Hepatocyte (in vitro differentiated cells): ENCODE results near the gene SYTL3. TPM values are rescaled to one million over a fixed set of nuclear protein-coding genes. Genes with fewer than 3 reads are reported as not detected.

Source experiments
- DNase-seq: peaks from one replicate; pipeline ENCODE4 v3.0.0-alpha.2; 2016; ENCODE audit warnings: low spot score
- H2AFZ ChIP-seq: fragments of 200-600 bp; sonication (generic); 2 replicates; pipeline ENCODE4 v1.6.0; 2016; ENCODE audit warnings: antibody characterized with exemption, mild to moderate bottlenecking
- H3K27ac ChIP-seq: fragments of 200-600 bp; sonication (generic); 2 replicates; pipeline ENCODE4 v1.5.1; 2016; ENCODE audit warnings: mild to moderate bottlenecking
- H3K27me3 ChIP-seq: fragments of 200-600 bp; sonication (generic); 2 replicates; pipeline ENCODE4 v1.6.1; 2016
- H3K36me3 ChIP-seq: fragments of 200-600 bp; sonication (generic); replicated peaks from 2 replicates; pipeline ENCODE4 v1.5.1; 2016; ENCODE audit warnings: low read depth; ENCODE audit not compliant: insufficient read depth
- H3K4me1 ChIP-seq: fragments of 200-600 bp; sonication (generic); 2 replicates; pipeline ENCODE4 v1.5.1; 2016; ENCODE audit warnings: mild to moderate bottlenecking, moderate library complexity; ENCODE audit not compliant: insufficient read depth
- H3K4me2 ChIP-seq: fragments of 200-600 bp; sonication (generic); 2 replicates; pipeline ENCODE4 v1.6.0; 2016
- H3K4me3 ChIP-seq: fragments of 200-600 bp; sonication (generic); 2 replicates; pipeline ENCODE4 v1.5.1; 2016; ENCODE audit warnings: mild to moderate bottlenecking
- H3K79me2 ChIP-seq: fragments of 200-600 bp; sonication (generic); 2 replicates; pipeline ENCODE4 v1.6.0; 2017; ENCODE audit warnings: mild to moderate bottlenecking
- H3K9me2 ChIP-seq: fragments of 200-600 bp; sonication (generic); replicated peaks from 2 replicates; pipeline ENCODE4 v1.6.0; 2017; ENCODE audit warnings: mild to moderate bottlenecking; ENCODE audit not compliant: insufficient read depth
- H3K9me3 ChIP-seq: fragments of 200-600 bp; sonication (generic); 2 replicates; pipeline ENCODE4 v1.5.1; 2016; ENCODE audit warnings: low read depth, mild to moderate bottlenecking
- H4K20me1 ChIP-seq: fragments of 200-600 bp; sonication (generic); 2 replicates; pipeline ENCODE4 v1.6.0; 2016; ENCODE audit warnings: mild to moderate bottlenecking; ENCODE audit not compliant: insufficient read depth, poor library complexity, severe bottlenecking
- CTCF ChIP-seq: fragments of 200-600 bp; sonication (generic); IDR thresholded peaks from 2 replicates; pipeline ENCODE4 v1.5.1; 2016; ENCODE audit warnings: antibody characterized with exemption, mild to moderate bottlenecking; ENCODE audit not compliant: poor library complexity
- EZH2 ChIP-seq: fragments of 200-600 bp; sonication (generic); IDR thresholded peaks from 2 replicates; pipeline ENCODE4 v1.6.1; 2016; ENCODE audit warnings: antibody characterized with exemption, mild to moderate bottlenecking, borderline replicate concordance
- EZH2phosphoT487 ChIP-seq: fragments of 200-600 bp; sonication (generic); IDR thresholded peaks from one replicate; pipeline ENCODE4 v1.6.1; 2018; ENCODE audit warnings: antibody characterized with exemption, mild to moderate bottlenecking, low read depth, moderate library complexity; ENCODE audit not compliant: unreplicated experiment, severe bottlenecking
- WGBS: methylation state at CpG from one replicate; pipeline ENCODE4 v1.1.6; 2016; ENCODE audit warnings: low lambda C conversion rate; ENCODE audit errors: missing lambda C conversion rate; 5-methylcytosine and 5-hydroxymethylcytosine counted together
- polyA plus RNA-seq: library from polyadenylated mRNA; unstranded; fragments of >200 nt; fragmentation: Nextera tagmentation; extraction: Ambion mirVana; gene quantifications from 2 replicates; pipeline ENCODE4 v1.2.1, GENCODE V29; 2016
- total RNA-seq: library from RNA; depleted of rRNA; stranded (reverse); fragments of >200 nt; gene quantifications from 2 replicates; pipeline ENCODE4 v1.2.3, GENCODE V29; 2014

SYTL3 gene
- total and polyA plus RNA-seq, 2 experiments from 2014 or later = 1.4 to 1.5 TPM

DNA sequence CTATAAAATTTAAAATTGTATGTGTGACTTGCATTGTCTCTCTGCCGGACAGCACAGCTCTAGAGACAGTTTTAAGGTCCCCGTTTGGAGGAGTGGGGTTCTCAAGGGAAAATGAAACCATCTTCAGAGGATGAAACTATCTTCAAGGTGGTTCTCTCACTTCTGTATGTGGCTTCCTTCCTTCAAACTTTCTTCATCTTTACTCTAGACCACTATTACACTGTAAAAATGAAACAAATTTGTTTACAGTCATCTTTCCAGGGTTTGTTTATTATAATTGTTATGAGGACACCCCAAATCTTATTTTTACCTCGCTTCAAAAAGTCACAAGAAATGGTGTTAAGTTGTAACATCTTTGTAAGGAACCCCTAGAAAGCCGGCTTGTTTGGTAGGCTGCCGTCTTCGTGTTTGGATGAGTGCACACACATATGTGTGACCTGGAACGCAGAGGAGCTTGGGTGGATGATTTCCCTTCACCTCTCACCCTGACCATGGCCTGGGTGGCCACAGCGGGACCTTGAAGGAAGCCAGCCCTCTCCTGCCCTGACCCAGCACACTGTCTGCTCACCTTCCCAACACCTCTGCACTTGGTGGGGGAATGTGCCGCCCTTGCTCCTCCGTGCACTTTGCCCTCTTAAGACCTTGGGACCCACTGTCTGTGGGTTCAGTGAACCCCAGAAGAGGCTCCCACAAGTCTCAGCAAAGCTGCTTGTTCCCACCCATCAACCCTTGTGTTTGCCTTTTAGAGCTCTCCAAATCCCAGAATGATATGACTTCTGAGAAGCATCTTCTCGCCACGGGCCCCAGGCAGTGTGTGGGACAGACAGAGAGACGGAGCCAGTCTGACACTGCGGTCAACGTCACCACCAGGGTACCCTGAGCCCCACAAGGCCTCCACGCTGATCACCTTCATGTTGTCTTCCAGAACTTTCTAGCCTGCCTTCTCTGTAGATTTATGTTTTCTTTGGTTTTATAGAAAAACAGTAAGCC, 67.8 kb downstream of the SYTL3 start:
- TF ChIP-seq EZH2 (no peak), EZH2phosphoT487 (no peak), CTCF (no peak)
- peaks cover 21% of the 10 kb centered on the region for H3K4me1 ChIP-seq
- no peaks in the 10 kb centered on the region for H3K9me2 ChIP-seq
- no peak overlapping the region for H3K4me3 ChIP-seq
- H3K27me3 ChIP-seq = no peaks in the 10 kb centered on the region
- no peaks in the 10 kb centered on the region for H4K20me1 ChIP-seq
- H2AFZ ChIP-seq = no peak overlapping the region
- no peaks in the 10 kb centered on the region for H3K9me3 ChIP-seq
- peak overlapping the region; percentile 24 for H3K4me2 ChIP-seq
- DNase-seq = no peak
- H3K27ac ChIP-seq = peak overlapping the region; percentile 80
- WGBS = 92% methylated on average over 16 of the region's 16 CpGs
- H3K79me2 ChIP-seq = no peaks in the 10 kb centered on the region
- no peaks in the 10 kb centered on the region for H3K36me3 ChIP-seq

DNA sequence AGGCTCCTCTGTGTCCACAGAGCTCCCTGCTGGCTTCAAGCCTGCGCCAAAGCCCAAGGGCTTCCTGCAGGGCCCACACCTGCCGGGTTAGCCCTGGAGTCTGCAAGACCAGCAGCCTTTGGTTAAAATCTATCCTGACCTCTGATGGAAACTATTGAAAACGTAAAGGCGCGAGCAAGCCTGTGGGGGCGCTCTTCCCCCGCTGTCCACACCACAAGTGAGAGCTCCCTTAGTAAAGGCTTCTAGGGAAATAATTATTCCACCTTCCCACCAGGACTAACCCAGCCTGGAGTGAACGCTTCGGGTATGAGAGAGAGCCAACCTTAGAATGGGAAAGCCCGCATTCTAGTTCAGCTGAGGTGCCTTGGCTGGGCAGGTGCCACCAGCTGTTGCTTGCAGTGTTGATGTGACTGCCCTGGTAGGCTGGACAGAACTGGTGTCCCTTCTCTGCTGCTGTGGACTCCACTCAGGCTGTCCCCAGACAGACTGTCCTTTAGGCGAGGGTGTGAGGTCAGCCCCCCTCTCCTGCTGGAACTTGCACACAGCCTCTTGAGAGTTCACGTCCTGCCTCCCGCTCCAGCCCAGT, 68.7 kb downstream of the SYTL3 start:
- no peaks in the 10 kb centered on the region for H3K36me3 ChIP-seq

DNA sequence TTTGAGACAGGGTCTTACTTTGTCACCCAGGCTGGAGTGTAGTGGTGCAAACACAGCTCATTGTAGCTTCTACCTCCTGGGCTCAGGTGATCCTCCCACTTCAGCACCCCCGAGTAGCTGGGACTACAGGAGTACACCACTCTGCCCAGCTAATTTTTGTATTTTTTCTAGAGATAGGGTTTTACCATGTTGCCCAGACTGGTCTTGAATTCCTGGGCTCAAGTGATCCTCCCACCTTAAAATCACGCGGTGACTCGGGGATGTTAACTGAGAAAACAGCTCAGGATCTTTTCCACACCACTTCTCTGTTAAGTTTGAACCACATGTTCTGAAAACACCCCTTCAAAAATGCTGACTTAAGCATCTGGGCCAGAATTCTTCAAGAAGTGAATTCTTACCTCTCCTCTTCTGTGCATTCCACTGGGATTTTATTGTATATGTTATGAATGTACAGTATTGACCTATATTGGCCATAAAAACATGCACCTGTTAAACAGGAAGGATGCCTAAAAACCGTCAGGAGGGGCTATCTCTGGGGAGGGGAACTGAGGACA, 72.4 kb downstream of the SYTL3 start:
- no peak overlapping the region for H3K27ac ChIP-seq
- no peak overlapping the region for H3K4me2 ChIP-seq
- 73% methylated on average over 5 of the region's 5 CpGs for WGBS
- no peaks in the 10 kb centered on the region for H3K9me2 ChIP-seq
- no peaks in the 10 kb centered on the region for H3K36me3 ChIP-seq
- no peak for DNase-seq
- H3K79me2 ChIP-seq = no peaks in the 10 kb centered on the region
- H3K4me3 ChIP-seq = no peak overlapping the region
- TF ChIP-seq CTCF (no peak), EZH2 (no peak), EZH2phosphoT487 (no peak)
- no peaks in the 10 kb centered on the region for H3K9me3 ChIP-seq
- H2AFZ ChIP-seq = no peak overlapping the region
- peaks cover 21% of the 10 kb centered on the region for H3K4me1 ChIP-seq
- no peaks in the 10 kb centered on the region for H4K20me1 ChIP-seq
- no peaks in the 10 kb centered on the region for H3K27me3 ChIP-seq

More for the DNA sequence above, 68.7 kb downstream of the SYTL3 start:
- peaks cover 21% of the 10 kb centered on the region for H3K4me1 ChIP-seq
- H2AFZ ChIP-seq = no peak overlapping the region
- H3K27ac ChIP-seq = peak overlapping the region; percentile 80
- H3K9me3 ChIP-seq = no peaks in the 10 kb centered on the region
- no peaks in the 10 kb centered on the region for H3K9me2 ChIP-seq
- peak; percentile 78 for DNase-seq
- peak overlapping the region; percentile 27 for H3K4me2 ChIP-seq
- no peaks in the 10 kb centered on the region for H3K79me2 ChIP-seq
- WGBS = 32% methylated on average over 13 of the region's 13 CpGs
- no peaks in the 10 kb centered on the region for H3K27me3 ChIP-seq
- H3K4me3 ChIP-seq = no peak overlapping the region
- no peak for TF ChIP-seq EZH2
- peak; percentile 66 for TF ChIP-seq CTCF
- no peaks in the 10 kb centered on the region for H4K20me1 ChIP-seq
